NCI-H2107 treated with DMSO at 0.1 percent for 48 hours (cell line): ENCODE measurements around the gene SLC5A3.

Experiments
- DNase-seq: peaks from one replicate; lab custom pipeline; 2025; ENCODE audit not compliant: unreplicated experiment; lab: John Stamatoyannopoulos, UW

Gene SLC5A3

DNA sequence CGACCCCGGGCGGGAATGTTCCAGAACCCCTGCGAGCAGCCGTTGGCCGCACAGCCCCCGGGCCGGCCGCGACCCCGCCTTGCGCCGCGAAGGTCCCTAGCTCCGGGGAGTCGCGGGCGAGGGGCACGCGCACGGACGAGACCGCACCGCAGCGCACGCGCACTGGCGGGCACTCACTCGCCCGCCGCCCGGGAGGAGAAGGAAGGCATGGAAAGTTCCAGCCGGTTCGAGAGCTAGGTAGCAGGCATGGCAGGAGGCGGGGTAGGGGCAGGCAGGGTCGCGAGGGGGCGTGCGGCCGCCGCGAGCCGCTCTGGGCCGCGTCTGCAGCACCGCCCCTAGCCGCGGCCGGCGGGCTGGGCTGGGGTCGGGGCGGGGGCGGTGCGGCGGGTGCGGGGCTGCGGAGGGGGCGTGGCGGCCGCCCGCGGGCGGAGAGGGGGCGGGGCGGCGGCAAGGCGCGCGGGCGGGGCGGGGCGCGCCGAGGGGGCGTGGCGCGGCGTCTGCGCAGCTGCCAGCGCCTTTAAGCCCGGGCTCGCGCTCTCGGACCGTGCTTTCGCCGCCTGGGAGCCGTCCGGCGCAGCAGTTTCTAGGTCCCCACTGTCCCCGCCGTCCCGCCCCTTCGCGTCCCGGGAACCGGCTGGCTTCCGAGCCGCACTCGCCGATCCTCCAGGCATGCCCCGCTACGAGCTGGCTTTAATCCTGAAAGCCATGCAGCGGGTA, at the start of gene SLC5A3, which contains the start of gene MRPS6:
Gene SLC5A3, plus strand, starts transcription at position 547 of the 717 bp plus-strand sequence. CDS start 21,621 bp downstream, outside the sequence.
Gene MRPS6, plus strand, starts transcription at position 547 of the 717 bp plus-strand sequence. Its CDS starts 123 bp downstream, at position 670.
- DNase-seq, result peak; percentile 33

DNA sequence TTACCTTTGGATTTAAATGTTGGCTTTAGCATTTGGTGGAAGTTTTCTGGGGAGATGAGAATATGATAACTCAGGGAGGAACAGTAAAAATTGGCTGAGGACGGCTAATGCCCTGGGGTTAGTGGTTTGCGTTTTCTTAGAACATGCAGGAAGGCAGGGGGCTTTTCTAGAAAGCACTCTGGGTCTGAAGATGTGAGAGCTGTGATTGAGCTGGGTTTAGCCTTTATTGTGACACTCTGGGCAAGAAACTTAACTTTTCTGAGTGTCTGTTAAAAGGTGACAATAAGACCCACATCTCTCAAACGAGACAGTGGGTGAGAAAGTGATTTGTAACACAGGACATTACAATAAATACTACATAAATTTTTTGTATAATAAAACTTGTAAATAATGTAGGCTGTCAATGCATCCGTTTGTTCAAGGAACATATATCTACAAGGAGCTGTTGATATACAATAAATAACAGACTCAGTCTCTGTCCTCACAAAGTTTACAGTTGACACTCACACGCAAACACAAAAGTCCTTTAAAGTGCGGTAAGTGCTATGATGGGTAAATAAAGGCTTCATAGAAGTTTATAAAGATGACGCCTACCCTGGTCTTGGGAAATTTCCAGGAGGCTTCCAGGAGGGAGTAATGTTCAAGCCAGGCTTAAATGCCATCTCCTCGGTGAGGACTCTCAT, 49.5 kb upstream of the SLC5A3 start:
- no peak for DNase-seq

DNA sequence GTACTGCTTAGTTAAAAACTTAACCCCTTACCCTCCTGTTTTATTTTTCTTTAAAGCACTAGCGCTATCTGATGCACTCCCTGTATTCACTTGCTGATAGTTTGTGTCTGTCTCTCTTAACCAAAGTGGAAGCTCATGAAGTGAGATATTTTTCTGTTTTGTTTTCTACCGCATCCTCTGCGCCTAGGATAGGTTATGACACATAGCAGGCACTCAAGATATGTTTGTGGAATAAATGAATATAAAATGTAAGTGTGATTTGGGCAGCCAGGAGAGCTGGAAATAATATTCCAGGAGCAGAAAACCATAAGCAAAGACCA, 49.0 kb upstream of the SLC5A3 start:
- no peak for DNase-seq

DNA sequence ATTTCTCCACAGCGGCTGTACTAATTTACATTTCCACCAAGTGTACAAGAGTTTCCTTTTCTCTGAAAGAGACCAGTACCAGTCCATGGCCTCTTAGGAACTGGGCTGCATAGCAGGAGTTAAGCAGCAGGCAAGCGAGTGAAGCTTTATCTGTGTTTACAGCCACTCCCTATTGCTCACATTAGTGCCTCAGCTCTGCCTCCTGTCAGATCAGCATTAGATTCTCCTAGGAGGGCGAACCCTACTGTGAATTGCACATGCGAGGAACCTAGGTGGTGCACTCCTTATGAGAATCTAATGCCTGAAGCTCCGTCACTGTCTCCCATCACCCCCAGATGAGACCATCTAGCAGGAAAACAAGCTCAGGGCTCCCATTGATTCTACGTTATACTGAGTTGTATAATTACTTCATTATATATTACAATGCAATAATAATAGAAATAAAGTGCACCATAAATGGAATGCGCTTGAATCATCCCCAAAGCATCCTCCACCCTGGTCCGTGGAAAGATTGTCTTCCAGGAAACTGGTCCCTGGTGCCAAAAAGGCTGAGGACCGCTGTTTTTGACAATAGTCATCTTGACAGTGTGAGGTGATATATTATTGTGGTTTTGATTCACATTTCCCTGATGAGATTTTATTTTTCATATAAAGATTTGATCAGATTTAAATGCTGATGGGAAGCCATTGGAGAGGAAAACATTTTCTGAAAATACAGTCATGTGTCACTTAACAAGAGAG, 45.5 kb upstream of the SLC5A3 start:
- no peak for DNase-seq

DNA sequence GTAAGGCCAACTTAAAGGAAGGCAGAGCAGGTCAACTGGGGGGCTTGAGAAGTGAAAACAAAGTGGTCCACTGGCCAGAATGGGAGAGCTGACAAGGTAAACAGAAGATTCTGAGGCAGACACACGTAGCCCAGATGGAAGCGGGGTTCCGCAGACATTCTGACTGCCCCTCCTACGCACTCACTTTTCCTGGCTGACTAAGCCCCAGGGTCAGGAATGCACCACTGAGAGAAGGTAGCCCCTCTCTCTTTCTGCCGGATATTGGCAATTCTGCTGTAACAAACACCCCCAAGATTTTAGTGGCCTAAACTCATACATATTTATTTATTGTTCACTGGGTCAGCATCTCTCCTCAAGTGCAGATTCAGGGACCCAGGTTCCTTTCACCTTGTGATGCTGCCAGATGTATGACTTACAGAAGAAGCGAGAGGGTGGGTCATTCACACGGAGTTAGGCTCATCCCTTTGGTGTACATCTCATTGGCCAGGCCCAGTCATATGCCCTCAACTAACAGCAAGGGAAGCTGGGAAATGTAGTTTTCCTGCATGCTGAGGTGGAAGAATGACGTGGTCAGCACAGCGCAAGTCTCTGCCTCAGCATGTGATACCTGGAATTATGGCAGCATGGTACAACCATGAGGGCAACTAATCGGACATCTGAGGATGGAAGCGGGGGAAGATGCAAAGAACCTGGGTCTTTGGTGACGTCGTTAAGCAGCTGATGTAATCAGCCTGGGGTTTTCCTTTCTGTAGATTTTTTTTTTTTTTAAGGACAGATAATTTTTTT, 43.4 kb upstream of the SLC5A3 start:
- no peak for DNase-seq

DNA sequence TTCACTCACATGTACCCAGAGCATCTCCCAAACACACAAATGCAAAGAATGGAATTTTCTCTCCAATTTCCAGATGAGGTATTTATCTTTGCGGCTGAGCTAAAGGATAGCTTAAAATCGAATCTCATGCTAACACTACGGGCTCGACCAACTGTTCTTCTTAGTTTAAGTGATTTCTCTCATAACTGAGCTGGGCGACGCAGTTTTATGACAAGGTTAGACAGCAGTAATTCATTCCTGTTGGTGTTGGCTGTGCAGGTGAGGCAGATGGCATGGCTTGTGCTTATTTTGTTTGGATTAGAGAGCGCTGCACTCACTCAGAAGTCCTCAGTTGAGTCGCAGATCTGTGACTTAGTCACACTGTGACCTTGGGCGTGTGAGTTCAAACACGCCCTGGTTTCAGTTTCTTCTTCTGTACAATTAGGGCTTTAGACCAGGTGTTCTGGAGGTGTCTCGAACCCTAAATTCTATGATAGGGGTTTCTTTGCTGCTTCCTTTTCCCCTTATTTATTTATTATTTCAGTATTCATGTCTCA, 41.5 kb upstream of the SLC5A3 start:
- DNase-seq, result no peak

DNA sequence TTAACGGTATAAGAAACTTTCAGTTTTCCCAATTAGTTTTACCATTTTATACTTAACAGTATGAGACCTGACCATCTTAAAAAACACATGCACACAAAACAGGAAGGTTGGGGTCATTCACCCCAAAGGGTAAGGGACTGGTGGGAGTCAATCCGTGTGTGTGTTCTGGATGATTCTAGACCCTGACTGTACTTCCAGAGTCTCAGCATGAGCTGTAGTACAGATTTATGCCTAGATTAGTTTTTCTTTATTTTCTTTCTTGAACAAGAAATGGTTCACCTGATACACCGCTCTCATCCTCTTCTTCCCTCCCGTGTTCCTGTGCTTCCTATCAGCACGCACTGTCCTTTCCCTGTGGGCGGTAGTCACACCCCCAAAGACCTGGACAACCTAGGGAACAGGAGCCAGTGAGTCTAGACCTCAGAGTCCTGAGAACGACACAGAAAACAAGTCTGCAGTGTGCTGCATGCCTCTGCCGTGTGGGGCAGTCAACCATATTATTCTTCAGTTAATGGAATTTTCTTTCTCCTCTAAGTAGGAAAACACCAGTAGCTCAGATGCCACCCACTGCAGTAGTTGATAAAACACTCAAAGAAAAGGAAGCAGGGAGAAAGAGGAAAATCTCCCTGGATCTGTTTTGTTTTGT, 38.9 kb upstream of the SLC5A3 start:
- DNase-seq, result no peak

DNA sequence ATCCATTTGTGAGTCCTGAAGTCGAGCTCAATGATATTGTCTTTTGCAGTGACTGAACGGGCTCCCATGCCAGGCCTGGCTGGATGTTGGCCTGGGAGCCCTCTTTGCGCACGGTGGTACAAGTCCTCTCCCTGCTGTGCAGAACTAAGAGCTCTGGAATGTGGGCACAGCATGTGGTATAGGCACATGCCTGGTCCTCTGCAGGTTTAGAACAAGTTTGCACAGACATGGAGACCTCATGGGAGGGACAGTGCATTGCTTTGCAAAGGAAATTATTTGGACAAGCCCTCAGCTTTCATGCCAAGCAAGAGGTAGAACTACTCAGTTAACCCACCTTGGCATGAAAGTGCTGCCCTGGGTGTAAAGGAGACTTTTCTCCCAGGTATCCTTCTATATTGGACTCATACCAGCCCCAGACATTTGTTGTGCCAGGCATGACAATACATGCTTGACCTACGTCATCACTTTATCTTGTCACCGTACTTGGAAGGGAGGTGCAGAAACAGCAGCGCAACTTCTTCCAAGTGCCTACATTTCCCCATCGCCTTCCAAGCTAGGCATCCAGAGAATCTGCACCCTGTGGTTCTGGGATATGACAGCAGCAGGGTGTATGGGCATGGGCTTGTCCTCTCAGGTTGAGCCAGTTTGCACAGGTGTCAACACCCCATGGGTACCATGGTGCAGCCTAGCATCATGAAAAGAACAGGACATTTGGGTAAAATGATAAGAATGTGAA, 37.6 kb upstream of the SLC5A3 start:
- no peak for DNase-seq

DNA sequence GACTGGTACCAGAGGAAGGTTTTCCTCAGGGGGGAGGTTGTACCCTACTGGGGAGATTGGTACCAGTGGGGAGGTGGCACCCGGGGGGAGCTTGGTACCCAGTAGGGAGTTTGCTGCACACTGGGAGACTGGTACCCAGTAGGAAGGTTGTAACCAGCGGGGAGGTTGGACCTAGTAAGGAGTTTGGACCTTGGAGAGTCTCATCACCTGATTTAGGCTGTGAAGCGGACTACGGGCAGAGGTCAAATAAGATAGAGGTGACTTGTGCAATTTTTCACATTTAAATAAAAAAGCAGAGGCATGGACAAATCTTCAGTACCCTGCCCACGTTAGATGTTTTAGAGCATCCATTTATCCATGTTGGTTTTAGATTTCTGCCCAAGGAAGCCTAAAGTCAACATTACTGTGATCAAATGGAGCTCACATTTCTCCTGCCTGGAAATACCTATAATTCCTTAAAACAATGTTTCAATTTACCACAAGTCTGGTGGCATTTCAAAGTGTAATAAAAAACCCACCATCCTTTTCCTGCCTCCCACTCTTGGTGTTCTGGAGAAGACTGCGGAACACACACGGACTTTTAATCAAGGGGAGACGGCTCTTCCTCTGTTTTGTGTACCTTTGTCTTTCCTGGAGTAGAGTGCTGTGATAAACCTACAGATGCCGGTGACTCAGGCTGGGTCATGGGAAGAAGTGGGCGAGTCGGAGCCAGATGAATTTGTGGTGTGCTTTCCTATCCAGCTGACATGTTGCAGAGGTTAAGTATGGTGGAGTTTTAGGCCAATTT, 36.2 kb upstream of the SLC5A3 start:
- no peak for DNase-seq

DNA sequence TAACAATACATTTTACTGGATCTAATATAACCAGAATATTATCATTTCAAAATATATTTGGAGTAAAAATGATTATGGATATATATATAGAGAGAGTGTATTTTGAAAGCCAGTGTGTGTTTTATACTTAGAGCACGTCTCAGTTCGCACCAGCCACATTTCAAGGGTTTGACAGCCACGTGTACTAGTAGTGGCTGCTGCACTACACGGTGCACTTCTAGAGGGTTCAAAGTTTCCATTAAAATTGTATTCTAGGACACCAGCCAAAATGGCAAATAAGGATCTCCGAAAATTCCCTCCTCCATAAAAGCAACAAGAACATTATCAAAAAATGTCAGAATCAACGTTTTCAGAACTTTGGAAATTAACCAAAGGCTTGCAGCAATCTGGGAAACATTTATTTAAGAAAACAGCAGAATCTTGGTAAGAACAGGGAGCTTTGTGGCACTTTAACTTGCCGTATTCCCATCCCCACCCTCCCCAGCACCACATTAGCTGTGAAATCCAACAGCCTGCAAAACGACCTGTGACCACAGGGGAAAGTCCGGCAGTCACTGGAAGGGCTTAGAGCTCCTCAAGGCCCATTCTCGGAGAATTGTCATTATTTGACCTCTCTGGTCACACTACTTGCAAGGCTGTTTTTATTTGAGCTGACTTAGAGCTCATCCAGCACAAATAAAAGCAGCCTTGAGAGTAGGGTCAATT, 33.5 kb upstream of the SLC5A3 start:
- DNase-seq, result no peak

DNA sequence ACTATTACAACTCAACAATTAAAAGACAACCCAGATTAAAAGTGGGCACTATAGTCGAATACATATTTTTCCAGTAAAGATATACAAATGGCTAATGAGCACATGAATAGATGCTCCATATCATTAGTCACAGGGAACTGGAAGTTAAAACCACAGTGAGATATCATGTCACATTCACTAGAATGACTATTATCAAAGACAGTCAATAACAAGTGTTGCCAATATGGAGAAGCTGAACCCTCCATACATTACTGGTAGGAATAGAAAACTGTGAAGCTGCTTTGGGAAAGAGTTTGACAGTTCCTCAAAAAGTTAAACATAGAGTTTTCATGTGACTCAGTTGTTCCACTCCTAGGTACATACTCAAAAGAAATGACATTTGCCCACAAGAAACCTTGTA, 30.6 kb upstream of the SLC5A3 start:
- DNase-seq, result no peak

DNA sequence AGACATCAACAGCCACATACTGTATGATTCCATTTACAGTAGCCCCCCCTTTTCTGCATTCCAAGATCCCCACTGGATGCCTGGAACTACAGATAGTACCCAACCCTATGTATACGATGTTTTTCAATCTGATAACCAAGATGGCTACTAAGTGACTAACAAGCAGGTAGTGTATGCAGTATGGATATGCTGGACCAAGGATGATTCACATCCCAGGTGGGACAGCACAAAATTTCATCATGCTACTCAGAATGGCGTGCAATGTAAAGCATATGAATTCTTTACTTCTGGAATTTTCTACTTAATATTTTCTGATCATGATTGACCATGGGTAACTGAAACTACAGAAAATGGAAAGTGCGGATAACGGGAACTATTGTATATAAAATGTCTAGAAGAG, 30.0 kb upstream of the SLC5A3 start:
- DNase-seq, result no peak

DNA sequence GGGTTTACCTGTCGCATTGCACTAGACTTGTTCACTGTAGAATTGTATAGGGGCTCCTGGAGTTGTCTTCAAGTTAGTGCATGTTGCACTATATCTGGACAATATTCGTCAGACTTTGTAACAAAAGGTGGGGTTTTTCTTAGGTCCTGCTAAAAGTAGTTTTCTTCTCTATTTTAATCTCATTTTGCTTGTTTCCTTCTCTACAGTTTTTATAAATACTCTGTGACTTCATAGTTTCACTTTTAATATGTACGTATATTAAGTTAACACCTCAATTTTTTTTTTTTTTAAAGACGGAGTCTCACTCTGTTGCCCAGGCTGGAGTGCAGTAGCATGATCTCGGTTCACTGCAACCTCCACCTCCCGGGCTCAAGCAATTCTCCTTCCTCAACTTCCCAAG, 26.5 kb upstream of the SLC5A3 start:
- DNase-seq, result no peak

DNA sequence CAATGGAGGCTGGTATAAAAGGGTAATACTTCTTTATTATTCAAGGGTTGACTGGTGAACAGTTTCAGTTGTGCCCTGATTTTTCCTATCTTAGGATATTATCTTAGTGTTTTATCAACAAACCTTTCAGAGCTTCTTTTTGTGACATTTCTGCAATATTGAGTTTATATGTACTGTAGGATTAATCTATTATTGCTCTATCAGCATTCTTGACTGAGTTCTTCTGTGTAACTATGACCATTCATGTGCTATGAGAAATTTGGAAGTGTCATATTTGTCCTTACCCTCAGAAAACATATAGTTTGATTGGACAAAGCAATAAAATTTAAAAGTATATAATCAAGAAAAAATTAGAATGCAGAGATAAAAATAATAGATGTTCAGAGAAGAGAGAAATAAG, 25.5 kb upstream of the SLC5A3 start:
- no peak for DNase-seq

DNA sequence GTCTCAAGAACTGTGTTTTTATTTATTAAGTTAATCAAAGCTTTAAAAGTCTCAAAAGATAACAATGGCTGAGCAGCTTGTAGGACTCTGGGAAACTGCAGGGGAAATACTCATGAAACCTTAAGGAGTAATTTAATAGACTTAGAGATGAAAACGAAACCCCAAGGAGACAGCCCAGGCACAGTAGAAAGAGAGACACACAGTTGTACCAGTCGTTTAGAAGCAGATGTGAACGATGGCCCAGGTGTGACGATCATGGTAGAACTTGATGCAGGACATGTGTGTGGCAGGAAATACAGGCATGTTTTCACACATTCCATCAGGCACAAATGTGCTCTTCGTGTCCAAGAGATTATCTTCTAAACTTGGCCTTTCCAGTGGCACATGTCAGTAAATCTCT, 21.2 kb upstream of the SLC5A3 start:
- no peak for DNase-seq

DNA sequence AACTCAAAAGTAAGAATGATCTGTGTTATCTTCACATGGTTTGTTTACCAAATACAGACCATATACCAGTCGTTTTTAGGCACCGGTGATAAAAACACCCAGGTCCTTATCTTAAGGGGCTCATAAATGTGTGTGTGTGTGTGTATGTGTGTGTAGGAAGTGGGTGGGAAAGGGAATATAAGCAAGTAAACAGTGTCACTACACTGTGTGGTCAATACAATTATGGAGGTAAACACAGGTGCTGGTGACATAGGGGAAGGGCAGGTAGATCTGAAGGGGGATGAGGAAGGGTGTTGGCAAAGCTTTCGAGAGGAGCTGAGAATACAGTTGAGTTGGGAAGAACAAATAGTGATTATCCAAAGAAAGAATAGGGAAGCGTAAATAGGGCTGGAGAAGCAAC, 19.1 kb upstream of the SLC5A3 start:
- DNase-seq, result peak; percentile 45

DNA sequence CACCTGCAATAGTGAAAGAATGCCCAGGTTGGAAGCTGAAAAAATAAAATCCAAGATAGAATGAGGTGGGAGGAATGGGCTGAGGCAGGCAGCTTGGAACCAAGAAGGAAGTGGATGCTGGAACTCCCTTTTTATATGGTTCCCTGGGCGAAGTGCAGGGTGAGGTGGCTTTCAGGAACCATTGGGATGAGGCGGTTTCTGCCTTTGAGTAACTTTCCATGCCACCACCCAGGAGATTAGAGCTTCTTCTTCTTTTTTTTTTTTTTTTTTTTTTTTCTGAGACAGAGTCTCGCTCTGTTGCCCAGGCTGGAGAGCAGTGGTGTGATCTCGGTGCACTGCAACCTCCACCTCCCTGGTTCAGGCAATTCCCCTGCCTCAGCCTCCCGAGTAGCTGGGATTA, 17.8 kb upstream of the SLC5A3 start:
- no peak for DNase-seq

DNA sequence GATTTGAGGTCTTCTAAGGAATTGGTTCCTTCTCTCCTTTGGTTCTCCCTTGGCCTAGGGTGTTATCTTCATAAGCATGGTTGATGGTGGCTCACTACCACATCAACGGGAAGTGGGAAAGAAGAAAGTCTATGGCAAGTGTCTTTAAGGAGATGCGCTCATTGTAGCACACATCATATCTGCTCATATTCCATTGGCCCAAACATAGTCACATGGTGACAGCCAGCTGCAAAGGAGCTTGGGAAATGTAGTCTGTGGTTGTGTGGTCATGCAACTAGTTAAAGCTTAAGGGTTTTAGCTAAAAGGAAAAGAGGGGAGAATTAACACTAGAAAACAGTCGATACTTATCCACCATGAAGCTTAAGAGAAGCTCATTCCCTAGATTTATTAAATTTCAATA, 11.4 kb upstream of the SLC5A3 start:
- DNase-seq, result no peak

DNA sequence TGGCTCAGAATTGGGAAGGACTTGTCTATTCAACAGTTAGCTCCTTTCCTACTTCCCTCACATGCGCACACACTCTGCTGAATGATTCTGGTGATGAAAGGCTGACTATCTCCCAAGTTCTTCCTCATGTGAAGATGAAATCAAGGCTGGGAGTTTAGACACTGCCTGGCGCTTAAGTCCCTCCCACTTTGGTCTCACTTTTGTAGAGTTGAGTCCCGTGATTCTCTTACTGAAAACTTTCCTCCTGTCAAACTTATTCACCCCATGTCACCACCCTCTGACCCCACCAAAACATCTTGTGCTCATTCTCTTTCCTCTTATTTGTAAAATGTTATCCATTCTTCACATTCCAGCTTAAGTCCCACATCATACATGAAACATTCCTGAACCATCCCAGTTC, 8.4 kb upstream of the SLC5A3 start:
- no peak for DNase-seq
